ENCODE results near the gene BPGM.
"Not testable (repeated sequence)": the region's sequence is repeated elsewhere in the genome, so short reads cannot be mapped to it uniquely, and the experiment has no call there.

The BPGM gene

DNA sequence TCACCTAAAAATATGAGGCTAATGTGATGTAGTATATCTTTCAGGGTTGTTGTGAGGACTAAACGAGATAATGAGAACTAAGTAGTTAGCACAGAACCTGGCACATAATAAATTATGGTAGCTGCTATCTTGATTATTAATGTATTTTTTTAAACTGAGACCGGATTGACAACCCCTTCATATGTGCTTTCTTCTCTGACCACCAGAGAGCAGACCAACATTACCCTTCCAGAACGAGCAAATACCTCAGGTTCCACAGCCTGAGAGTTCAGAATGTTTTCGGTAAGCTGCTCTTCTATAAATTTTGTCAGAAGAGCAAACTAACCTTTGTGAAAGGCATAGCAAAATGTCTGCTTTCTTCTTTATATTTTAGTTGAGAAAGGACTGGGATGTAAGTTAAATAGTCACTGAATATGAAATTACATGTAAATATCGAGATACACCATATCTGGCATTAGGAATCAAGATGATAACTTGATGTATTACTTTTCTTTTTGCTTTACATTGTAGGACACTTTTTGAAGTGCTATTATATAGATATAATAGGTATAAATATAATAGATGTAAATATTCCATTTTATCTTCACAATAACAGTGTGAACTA lies 13.6 kb upstream of the BPGM start:
- DNase-seq = no peak

DNA sequence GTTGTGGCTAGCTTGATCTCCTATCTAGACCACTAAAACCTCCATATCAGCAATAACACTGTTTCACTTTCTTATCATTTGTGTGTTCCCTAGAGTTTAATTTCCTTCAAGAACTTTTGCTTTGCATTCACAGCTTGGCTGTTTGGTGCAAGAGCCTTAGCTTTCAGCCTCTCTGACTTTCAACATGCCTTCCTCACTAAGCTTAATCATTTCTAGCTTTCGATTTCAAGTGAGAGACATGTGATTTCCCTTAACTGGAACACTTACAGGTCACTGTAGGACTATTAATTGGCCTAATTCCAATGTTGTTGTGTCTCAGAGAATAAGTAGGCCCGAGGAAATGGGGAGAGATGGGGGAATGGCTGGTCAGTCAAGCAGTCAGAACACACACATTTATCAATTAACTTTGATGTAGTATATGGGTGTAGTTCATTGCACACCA lies 10.6 kb upstream of the BPGM start:
- no peak for DNase-seq

DNA sequence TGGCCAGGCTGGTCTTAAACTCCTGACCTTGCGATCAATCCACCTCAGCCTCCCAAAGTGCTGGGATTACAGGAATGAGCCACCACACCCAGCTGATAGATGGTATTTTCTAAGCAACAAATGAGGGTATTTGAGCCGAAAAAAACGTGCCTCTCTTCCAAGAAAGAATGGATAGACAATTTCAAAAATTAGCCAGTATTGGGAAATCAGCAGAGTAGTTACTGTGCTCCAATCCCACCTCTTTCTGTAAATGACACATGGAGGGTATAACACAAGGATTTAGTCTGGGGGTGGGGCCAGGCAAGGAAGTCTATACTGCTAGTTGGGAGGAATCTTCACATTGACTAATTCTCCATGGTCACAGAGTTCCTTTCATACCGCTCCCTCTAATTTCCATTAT lies 9.2 kb upstream of the BPGM start:
- no peak for DNase-seq

DNA sequence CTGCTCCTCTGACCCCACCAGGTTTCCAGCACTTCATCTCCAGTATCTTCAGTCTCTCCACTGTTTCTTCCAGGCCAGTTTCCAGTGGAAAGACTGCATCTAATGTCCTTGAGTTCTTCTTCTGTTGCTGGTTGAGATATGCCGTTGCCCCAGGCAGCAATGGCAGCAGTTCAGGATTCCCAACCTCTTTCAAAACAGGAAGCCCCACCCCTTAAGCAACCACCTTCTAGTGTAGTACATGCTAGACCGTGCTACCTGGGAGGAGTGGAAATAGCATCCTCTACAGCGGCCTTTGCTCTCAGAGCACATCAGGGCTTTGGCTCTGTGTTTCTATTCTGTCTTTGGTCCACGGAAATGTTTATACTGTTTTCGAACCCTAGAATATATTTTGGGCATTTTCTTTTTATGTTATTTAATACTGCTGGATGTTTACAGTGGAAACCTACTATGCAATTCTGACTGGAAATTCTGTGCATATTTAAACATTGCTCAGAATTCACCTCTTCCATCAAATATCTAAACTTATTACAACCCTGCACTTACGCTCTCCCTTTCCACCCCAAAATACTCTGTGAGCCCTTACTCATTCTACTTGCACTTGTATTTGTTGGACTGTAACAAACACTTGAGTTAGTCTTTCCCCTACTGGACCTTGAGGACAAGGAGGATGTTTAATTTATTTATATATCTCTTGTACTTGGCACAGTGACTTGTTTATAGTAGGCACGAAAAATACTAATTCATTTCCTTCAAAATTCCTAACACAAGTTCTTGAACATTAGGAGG lies 8.5 kb upstream of the BPGM start:
- no peak for DNase-seq

DNA sequence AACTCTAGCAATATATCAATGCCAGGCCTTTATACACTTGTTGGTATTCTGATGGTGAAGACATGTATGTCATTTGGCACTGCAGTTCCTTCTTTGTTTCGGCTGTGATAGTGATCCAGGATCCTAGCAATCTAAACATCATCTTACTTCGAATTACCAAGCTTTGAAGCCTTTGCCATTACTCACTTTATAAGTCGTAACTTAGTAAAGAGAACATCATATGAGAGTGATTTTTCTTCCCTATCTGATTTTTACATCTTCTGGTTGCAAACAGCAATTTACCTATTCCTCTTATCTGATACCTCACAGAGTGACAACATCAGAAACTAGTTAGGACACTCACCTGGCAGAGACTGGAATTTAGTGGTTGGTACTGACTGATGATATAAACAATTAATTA lies 7.6 kb upstream of the BPGM start:
- no peak for DNase-seq

DNA sequence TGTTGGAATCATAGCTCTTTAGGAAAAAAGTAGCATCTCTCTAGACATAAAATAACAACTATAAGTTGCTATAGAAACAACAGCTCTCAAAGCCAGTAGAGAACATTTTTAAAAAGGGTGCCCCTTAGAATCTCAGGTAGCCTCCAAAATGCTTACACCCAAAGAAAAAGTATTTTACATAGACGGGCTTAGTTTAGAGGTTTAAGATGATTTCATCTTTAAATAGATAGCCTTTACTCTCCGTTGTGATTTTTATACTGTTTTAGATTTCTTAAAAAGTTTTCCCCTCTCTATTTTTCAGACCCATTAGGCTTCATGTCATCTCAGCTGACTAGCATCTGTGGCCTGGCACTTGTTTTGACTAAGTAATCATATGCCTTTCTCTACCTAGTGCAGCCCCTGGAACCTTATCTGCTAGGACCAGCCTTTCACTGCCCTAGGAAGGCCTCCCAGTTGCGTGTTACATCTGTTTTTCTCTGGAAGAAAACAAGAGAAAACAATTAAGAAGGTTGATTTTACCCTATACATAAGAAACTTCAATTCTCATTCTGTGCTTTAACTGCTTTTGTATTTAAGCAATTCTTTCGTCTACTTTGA lies 6.9 kb upstream of the BPGM start:
- no peak for DNase-seq

DNA sequence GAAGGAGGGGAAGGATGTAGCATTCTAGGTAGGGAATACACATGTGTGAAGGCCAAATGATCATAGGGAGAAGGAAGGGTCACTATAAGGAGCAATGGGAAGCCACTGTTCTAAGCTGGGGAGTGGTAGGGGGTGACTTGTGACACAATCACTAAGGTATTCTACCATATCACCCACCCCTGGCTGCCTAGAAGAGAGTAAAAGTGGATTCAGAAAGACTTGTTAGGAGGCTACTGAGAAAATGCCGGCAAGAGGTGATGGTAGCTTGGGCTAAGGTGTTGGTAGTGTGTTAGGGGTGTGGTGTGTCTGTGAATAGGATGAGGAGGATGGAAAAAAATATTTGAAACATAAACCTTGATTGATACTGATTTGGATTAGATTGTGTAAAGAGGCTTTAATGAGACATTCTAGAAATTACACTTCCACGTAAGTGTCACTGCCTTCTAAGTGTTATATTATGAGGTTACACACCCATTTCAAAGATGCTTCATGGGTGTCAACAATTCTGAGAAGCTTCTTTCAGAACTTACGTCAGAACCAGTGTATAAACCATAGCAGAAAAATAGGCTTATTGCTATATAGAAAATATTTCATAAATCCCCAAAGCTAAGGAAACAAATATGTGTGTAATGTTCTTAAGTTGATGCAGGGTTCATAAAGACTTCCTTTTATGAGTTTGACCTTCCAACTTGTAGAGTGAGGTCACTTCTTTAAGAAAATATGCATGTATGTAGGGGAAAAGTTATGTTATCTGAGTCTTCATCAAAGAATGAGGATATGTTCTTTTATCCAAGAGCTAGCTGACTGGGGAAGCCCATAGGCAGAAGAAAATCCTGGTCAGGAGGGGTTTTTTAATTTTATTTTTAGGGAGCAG lies 5.6 kb upstream of the BPGM start:
- DNase-seq = no peak

DNA sequence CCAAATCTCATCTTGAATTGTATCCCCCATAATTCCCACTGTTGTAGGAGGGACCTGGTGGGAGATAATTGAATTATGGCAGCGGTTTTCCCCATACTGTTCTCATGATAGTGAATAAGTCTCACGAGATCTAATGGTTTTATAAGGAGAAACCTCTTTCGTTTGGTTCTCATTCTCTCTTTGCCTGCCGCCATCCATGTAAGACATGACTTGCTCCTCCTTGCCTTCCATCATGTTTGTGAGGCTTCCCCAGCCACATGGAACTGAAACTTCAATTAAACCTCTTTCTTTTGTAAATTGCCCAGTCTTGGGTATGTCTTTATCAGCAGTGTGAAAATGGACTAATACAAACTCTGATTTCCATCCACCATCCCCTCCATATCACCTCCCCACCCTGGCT lies 4.7 kb upstream of the BPGM start:
- not testable (repeated sequence) for DNase-seq

DNA sequence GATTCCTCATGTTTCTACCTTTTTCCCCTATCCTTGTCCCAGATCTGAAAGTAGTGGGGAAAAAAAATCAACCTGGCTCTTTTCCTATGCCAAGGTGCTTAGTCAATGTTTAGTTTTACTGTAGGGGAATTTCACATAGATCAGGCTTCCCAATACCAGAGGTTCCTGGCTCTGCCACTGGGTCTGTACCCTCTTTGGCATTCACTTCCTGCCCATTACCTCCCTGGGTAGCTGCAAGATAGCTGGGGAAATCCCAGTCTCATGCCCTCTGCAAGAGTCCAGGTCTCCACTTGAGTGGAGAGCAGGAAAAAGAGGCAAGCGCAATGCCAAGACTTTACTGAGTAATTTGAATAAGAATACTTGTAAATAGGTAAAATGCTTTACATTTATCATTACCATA lies 3.5 kb upstream of the BPGM start:
- DNase-seq = no peak

DNA sequence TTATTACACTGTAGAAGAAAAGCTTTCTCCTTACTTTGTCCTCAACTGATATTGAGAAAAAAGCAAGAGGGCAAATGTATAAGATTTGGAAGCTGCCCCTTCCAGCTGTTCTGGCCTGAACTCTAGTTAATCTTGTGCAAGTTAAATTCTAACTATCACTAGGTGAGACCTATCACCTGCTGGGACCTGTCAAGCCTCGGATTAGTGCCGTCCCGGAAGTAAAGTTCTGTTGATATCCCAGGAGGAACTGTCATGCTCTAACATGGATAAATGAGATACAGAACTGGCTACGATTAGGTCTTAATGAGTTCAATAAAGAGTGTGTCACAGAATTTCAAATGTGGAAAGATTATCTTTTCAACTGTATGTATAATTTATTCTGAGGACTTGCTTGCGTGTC lies 1.2 kb upstream of the BPGM start:
- no peak for DNase-seq

DNA sequence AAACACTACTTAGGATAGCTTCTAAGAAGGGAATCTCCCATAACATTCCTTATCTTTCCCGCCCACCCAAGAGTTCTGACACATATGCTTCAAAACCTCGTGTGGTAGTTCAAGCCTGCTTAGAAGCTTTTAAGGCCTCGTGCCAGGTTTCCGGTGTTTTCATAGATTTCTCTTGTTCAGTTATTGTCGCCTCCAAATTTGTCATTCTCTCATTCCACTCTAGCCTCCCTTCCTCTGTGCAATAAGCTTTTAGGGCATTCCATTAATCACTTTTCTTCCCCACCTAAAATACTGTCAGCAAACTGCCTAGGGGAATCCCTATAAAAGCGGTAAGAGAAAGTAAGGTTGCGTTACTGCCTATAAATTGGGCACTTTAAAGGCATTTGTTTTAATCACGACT lies 718 bp upstream of the BPGM start:
- no peak for DNase-seq

DNA sequence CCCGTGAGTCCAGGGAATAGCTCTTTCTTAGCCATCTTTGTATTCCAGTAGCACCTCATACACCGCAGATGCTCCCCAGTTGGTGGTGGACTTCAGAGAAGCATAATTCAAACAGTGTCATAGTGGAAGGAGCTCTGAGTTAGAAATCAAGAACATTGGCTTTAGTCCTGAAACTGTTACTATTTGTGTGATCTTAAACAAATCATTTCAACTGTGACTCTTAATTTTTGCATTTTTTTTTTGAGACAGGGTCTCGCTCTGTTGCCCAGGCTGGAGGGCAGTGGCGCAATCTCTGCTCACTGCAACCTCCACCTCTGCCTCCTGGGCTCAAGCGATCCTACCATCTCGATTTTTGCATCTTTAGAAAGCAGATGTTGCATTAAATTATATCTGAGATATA lies 1.8 kb downstream of the BPGM start:
- no peak for DNase-seq

DNA sequence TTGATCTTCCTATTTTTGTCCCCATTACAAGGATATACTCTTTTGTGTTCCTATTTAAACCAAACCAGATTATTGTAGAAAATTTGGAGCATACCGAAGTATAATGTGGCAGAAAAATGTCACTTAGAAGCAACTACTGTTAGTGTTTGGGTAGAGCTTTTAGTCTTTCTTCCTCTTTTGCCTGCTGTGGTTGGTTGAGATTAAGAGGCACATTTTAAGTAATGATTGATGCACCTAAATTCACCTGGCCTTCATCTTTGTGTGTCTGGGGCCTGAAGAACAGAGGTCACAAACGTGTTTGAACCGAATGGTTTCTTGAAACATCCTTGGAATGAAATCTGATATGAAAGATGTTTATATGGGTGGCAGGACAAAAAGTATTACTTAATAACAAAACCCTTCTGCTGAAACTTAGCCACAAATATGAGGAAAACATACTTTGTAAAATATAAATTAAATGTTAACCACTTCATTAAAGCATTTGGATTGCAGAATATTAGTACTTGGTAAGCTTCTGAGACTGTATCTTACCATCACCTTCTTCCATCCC lies 2.6 kb downstream of the BPGM start:
- DNase-seq = no peak

DNA sequence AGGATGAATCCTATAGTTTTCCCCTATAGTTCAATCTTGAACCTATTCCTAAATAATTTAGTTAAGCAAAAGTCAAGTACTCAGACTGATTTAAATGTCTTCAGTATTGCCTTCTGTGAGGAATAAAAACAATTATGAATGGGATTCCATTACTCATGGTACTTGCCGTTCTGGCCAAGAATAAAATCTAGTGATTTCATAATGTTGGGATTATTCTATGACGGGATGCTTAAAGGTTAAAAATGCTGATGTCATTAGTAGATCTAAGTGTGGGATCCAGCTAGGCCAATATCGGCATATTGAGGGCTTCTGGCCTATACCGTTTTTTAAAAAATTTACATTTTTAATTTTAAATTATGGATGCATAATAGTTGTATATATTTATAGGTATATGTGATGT lies 5.3 kb downstream of the BPGM start:
- no peak for DNase-seq

DNA sequence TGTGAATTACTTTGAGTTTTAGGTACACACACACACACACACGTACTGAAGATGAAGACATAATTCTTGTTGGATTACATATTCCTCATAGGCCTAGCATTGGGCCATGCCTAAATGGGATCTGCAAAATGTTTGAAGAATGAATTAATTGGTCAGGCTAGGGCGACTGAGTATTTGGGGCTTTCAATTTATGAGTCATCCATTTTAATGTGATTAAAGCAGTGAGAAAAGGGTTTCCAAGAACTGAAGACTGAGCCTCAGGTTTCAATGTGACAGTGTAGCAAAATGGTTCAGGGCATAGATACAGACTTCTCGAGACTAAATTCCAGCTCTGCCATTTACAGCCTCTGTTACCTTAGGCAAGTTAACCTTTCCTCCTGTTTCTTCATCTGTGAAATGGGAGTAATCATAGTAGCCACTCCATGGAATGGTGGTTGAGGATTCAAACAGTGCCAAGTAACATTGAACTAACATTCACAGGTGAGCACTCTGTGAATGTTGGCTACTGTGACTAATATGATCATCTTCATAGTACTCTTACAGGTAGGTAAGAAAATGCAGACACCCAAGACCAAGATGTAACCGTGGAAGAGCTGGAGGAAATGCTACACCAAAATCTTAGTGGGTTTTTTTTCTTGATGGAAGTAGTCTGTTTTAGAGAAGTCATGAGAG lies 7.6 kb downstream of the BPGM start:
- no peak for DNase-seq

DNA sequence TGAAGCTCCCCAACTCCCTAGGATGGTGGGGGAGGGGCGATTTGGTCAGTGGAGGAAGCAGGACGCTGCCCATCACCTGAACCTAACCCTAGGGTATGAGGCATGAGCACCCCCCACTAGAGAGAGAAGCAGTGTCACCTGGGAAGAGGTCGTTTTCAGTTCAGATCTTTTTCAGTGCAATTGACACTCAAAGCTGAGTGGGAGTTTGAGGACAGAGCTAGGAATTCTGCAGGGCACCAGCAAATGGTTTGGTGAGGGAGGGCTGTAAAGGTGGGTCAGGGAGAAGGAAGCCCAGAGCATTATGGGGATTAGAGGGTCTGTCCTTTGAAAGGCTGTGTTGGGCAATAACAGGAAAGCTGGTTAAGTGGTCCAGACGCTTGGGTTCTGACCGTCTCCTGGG lies 10.9 kb downstream of the BPGM start:
- no peak for DNase-seq

DNA sequence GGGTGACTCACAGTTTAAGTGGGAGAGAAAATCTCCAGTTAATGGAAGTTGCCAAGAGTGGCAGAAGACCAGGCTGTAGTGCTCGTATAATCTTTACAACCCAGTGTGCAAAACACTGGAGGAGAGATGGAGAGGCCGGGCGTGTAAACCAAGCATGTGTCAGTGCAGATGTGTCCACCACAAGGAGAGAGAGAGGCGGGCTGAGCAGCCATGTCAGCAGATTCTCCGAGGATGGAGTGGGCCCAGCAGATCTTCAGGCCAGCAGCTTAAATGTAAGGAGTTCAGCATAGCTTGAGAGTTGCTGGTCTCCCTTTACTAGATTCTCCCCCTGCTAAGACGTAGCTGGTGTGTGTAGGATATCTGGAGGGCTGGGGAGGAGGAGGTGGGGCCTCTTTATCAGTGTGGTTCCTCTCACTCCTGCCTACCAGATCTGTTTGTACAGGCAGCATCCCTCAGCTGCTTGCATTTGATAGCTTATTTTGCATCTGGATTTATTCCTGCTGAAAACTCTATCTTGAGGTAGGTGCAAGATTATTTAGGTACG lies 13.7 kb downstream of the BPGM start:
- no peak for DNase-seq

DNA sequence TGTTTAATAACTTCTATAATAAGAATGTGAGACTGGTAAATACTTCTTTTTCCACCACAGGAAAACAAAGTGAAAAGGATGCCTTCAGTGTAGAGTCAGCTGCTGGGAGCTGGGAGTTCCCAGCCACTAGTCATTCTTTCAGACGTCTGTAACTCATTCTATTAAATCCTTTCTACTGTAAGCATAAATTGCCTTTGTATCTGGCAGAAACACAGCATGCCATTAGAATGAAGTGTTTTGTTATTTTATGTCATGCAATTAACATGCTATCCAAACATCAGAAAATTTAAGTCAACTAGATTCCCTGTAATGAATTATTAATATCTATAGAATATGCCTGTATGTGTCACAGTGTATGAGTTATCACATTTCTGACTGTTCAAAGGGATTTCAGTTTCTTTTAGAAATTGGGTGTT lies 14.3 kb downstream of the BPGM start:
- no peak for DNase-seq

DNA sequence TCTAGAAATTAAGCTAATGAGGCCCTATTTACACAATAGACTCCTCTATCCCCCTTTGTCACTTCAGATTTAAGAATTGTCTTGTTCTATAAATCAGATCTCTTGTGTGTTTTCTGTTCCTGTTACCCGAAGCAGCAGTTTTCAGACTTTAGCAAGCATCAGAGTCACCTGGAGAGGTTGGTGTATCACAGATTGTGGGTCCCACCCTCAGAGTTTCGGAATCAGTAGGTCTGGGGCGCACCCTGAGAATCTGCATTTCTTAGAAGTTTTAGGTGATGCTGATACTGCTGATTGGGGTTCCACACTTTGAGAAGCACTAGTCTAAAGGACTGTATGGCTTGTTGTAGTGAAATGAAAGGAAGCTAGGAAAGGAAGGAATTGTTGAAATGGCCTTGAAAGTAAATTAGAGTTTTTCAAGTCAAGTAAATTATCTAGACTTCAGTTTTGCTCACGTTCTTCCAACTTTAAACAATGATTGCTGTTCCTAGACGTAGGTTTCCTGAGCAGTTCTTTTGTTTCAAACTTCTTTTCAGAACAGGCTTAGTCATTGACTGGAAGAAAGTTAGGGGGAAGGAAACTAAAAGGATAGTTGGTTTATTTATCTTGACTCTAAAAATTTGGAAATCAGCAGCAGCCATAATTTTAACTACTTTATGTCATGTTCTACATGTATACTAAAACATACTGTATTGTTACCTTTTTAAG lies 15.7 kb downstream of the BPGM start:
- no peak for DNase-seq

DNA sequence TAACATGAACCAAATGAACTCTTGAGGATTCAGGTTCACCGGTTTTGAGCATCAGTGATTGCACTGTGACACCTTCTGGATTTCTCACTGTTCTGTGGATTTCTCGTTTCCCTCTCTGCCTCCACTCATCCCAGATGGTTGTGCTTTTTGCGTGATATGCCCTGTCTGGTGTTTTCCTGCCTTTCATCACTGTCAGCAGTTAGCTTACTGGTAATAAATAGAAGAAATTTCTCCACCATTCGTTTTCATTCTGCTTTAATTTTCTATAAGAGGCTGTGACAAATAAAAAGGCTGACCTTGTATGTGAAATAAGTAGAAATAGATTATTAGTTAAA lies 16.2 kb downstream of the BPGM start:
- no peak for DNase-seq

DNA sequence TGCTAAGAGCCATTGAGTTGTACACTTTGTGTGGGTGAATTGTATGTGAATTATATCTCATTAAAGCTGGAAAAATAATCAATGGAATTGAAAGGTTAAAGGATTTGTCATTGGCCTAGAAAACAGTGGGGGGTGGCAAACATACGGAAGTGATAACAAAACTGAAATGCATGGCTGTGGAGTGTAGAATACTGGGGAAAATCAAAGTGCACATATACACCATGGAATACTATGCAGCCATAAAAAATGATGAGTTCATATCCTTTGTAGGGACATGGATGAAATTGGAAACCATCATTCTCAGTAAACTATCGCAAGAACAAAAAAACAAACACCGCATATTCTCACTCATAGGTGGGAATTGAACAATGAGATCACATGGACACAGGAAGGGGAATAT lies 18.4 kb downstream of the BPGM start:
- DNase-seq = not testable (repeated sequence)

DNA sequence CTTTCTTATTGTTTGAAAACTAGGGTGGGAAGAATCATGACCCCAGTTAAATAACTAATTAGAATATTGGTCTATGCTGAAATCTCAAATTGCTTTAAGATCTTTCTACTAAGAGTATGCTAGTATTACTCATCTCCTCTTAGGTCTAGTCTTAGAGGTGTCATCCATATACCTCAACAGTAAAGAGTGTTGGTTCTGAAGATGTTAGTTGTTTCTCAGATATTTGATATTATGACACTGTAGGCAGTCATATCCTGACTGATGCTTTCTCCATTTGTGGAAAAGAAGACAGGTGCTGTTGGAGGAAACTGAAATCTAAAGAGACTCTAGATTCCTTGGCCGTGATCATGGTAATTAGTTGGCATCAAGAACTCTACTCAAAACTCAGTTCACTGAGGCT lies 21.2 kb downstream of the BPGM start:
- DNase-seq = no peak

All from T1000 (cell line).